Activated naive CD8-positive, alpha-beta T cell treated with anti-CD3 and anti-CD28 coated beads, Interleukin-2, amount 50 U/mL, for 16 hours (primary cell): Measurements from ENCODE around the gene BRD1.
"Not testable (repeated sequence)": the region's sequence is repeated elsewhere in the genome, so short reads cannot be mapped to it uniquely, and the experiment has no call there.

Experiments used
- DNase-seq: peaks from one replicate; pipeline ENCODE4 v3.0.0-alpha.2; 2020; ENCODE audit warnings: low read depth, low spot score

The BRD1 gene

DNA sequence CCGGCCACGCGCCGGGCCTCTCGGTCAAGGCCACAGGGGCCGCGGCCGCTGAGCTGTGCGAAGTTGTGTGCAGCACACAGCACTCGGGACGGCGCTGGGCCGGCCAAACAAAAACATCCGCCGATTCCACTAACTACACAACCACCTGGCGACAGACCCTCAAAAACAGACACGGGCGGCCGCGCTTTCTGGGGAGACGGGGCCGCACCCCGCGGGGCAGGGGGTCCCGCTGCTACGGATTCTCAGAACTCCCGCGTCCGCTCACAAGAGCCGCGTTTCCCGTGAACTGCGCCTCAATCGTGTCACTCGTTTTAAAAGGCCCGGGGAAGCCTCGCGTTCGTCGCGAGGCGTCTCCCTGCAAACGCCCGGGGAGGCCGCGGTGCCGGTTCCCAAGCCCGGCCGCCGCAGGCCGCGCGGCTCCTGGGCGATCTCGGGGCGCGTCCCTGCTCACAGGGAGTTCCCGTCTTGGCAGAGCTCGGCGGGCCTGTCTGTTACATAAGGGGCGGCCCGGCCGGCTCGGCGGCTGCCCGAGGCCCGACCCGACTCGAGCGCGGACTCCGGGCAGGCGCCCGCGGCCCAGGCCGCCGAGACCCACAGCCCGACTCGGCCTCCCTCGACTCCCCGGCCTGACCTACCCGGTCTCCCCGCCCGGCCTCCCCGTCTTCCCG is 936 bp downstream of the BRD1 start:
- DNase-seq: no peak

DNA sequence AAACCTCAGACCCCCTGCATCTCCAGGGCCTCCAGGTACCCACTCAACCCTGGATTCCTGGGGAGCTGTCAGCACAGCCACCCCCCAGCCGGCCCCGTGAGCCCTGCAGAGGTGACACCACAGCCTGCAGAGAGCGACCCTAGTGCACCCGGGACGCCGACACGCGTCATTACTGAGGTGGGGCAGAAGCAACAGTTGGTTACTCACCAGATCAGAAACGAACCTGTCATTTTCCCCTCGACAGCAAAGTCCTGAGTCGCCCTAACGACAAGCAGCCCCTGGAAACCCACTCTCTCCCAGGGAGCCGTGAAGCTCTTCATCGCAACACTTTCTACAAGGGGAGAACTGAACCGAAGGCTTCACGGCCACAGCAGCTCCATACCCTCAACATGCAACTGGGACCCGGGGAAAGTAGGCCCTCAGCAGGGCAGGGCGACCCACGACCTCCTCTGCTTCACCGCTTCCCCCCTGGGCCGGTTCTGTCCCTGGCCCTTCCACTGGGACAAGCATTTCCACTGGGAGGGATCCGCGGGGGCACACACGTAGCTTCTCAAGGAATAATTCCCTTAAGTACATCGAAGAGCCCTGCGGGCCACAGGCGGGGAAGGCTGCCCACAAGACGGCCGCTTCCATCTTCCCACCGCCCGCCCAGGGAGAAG is 1.6 kb downstream of the BRD1 start:
- peak; percentile 45 for DNase-seq

DNA sequence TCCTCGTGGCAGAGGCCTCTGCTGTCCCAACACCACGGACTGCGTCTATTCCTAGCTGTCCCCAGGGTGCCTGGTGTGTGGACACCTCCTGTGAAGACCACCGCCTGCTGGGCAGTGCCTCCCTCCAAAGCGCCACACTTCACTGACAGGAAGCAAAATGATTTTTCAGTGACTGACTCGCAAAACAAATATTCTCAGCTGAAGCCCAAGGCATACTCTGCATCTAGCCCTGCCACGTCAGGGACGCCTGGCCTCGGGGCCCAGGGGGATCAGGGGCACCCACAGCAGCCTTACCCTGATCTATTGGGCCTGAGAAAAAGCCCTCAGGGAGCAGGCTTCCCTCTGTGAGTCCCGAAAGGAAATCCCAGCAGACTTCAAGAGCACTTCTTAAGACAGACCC is 2.2 kb downstream of the BRD1 start:
- no peak for DNase-seq

DNA sequence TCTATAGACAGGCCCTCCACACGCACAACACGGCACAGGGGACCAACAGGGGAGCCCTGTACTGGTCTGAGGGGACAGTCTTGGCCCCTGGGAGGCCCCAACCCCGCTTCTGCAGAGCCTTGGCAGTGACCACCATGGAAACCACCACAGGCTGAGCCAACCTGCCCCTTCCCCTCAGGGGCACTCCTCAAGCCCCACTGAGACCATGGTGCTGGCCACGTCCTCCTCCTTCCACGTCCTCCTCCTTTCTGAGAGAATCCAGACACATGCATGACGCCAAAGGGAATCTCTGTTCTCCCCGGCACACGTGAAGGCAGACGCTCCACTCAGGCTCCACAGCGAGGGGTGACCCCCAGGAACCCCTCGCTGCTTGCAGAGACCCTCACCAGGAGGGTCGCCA is 2.7 kb downstream of the BRD1 start:
- no peak for DNase-seq

DNA sequence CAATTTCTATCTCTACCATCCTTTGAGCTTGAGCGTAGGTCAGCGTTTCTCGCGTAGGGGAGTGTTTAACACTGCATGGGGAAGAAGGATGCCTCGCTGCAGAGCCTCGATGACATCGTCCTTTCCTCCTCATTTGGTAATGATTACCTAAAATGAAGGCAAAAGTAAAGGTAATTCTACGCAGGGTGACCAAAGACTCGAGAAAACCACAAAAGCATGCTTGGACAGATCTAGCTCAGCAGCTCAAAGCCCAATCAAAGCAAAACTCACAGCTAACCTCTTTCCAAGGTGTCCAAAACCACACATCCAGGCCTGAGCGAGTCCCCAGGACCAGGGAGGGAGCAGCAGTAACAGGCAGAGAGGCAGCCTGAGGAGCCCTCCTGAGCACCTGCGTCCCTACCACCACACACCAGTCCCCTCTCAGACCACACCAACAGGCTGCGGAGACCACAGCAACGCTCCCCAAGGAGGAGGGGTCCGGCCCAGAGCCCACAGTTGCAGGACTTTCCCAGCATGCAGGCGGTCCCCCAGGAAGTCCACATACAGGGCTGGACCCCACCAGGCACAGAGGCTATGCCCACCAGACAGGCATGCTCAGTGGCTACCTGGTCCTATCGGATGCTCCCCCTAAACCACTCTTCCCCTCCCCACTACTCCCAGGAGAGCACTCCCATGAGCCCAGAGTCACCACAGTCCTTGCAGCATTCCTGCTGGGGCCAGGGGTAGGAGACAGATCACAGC is 3.3 kb downstream of the BRD1 start:
- no peak for DNase-seq

DNA sequence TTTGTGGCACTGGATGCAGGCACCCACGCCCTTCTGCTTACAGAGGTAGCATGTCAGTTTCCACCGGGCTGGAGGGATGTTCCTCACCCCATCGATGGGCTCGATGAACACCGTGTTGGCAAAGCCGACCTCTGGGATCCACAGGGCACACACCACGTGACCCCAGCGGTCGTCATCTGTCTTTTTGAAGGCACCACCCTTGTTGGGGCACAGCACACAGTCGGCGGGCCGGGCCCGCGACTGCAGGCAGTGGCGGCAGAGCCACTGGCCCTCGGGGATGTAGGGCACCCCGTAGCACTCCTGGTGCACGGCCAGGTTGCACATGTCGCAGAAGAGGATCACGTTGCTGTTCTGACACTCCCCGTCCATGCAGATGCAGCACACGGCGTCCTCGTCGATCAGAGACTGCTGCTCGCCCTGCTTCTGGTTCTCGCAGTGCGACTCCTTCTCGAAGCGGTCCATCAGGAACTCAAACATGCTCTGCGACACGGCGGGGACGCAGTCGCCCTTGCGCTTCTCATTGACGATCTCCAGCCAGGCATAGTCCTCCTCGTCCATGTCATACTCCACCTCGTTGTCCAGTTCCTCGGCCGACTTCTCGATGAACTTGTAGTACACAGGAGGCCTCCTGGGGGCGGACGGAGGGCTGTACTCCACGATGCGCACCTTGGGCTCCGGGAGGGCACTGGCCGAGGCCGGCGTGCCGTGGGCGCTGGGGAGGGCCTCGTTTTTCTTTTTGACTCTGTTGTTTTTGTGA is 4.2 kb downstream of the BRD1 start:
- DNase-seq: no peak

DNA sequence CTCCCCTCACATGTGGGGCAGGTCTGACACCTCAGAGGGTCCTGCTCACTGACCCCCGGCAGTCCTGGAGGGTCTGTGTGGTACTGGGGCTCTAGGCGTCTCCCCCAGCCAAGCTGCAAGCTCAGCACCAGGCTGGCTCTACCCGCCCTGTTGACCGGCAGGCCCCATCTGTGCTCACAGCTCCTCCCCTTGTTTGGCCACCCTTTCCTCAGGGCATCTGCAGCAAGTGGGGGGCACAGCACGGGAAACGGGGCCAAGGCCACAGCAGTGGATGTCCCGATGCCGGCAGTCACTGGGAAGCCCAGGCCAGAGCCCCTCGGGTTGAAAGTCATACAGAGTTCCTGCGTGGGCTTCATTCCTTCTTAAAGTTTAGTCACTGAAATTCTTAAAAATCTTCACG is 5.9 kb downstream of the BRD1 start:
- not testable (repeated sequence) for DNase-seq

DNA sequence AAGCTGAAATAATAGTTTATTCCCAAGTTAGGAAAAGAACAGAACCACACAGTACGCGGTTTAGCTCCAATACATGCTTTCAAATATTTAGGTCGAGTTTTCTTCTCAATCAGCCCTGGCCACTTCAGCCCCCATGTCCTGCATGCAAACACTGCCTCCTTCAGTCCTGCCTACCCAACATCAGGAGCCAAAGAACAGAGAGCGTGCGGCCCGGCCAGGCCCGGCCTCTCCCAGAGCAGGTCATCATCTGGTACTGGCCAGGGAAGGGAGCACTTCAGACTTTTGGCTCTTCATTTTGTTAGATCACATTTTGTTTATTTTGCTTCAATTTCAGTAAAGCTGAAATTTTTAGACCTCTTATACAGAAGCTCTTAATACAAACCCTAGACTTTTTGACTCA is 6.7 kb downstream of the BRD1 start:
- no peak for DNase-seq

DNA sequence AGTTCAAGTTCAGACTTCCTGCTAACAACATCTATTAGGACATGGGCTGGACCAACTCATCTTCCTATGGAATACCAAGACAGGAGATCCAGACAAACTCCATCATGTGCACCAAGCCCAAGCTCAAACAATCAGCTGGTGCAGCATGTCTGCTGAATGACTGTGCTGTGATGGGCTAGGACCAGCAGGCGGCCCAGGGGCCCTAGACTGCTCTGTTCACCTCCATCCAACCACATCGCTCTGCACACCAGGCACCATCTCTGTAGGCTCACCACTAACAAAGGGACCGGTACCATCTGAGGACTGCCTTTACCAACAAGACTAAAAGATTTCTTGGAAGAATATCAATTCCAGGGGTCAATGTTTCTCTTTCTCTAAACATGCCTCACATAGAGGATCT is 10.3 kb downstream of the BRD1 start:
- DNase-seq: no peak

DNA sequence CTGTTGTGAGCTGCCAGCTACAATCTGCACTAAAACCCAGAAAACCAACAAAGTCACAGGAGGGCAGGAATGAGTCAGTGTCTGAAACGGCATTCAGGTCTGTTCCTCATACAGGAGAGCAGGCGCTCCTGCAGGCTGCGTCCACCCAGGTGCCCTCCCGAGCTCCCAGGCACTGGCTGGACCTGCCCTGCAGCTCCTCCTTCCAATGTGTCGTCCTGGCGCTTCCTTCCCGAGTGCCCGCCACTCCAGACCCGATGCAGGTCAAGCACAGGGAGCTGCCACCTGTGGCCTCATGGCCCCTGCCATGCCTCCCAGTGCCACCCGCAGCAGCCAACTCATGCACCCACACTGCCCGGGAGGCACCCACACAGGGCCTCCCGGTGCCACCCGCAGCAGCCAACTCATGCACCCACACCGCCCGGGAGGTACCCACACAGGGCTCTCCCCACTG is 12.0 kb downstream of the BRD1 start:
- DNase-seq: no peak

DNA sequence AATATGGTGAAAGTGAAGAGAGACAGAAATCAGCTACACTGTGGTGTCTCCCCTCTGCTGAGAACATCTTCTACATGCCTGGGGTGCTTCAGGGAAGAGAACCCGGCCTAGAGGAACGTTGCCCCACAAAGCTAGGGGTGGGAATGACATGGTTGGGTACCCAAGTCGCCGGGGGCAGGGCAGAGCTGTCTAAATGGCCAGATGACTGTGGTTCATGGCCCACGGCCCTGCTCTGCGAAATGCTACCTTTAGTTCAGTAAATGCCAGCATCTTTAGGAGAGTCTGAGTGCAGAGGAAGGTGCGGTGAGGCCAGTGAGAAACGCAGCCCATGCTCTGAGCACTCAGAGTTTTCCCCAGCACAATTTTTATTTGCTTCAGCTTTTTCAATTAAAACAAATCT is 12.8 kb downstream of the BRD1 start:
- DNase-seq: no peak

DNA sequence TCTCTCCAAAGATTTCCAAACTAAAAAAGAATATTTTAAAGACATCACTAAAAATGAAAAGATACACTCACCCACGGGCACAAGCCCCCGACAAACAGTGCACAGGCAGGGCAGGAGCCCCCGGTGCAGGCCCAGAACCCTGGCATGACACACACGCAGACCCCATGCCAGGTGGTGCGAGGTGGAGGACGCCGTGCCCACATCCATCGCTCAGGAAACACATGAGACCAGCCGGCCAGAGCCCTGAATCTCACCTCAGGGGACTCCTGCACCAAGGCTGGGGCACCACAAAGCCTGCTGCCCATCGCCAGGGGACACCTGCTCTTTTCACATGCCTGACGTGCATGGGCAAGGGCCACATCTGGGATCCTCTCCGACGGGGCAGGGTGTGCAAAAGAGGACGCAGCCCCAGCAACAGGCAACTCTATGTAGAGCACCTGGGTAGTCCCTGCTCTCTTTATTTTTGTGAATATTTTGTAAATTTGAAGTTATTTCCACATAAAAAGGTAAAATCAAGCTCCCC is 13.4 kb downstream of the BRD1 start:
- no peak for DNase-seq

DNA sequence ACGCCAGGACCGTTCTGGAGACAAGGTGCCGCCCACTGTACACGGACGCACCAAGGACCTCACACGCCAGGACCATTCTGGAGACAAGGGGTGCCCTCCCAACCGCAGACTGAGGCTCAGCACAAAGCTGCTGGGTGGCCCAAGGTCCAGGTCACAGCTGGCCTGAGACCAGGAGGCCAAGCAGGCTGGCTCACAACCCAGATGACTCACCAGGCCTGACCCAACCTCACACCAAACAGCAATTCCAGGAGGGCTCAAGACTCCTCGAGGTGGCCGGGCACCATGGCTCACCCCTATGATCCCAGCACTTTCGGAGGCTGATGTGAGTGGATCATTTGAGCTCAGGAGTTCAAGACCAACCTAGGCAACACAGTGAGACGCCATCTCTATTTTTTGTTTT is 14.8 kb downstream of the BRD1 start:
- no peak for DNase-seq

DNA sequence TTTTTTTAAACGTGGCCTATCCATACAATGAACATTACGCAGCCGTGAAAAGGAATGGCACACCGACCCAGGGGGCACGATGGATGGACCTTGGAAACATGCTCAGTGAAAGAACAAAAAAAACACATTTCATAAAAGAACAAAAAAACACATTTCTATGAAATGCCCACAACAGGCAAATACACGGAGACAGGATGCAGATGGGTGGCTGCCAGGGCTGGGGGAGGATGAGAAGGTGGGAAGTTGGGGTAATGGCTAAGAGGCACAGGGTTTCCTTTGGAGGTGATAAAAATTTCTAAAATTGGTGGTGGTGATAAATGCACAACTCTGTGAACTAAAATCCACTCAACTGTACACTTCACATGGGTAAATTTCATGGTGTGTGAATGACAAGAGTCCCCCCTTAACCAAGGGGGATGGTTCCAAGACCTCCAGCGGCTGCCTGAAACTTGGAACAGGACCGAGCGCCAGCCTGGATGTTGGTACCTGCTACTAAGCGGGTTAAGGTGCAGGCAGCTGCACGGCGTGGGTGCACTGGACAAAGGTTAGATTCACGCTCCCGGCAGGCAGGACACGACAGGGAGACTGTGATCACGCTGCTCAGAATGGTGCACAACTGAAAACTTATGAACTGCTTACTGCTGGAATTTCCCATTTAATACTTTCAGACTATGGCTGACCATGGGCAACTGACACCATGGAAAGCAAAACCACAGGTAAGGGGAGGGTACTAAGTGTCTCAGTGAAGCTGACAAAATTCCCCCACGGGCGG is 16.5 kb downstream of the BRD1 start:
- no peak for DNase-seq

DNA sequence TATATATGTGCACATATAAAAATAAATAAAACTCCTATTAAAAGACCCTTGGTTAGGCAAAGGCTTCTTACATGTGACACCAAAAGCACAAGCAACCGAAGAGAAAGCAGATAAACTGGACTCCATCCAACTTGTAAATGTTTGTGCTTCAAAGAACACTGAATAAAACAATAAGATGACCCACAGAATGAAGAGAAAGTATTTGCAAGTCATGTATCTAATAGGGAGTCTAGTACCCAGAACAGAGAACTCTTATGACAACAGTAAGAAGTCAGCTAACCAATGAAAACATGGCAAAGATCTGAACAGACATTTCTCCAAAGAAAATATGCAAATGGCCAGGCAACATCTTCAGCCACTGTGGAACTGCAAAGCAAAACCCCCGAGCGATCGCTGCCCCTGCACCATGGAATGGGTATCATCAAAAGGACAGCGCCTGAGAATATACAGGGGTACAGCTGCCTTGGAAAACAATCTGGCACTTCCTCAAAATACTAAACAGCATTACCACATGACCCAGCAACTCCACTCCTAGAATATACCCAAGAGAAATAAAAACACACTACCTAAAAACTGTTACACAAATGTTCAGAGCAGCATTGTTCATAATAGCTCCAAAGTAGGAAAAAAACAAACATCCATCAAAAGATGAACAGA is 17.2 kb downstream of the BRD1 start:
- DNase-seq: no peak

DNA sequence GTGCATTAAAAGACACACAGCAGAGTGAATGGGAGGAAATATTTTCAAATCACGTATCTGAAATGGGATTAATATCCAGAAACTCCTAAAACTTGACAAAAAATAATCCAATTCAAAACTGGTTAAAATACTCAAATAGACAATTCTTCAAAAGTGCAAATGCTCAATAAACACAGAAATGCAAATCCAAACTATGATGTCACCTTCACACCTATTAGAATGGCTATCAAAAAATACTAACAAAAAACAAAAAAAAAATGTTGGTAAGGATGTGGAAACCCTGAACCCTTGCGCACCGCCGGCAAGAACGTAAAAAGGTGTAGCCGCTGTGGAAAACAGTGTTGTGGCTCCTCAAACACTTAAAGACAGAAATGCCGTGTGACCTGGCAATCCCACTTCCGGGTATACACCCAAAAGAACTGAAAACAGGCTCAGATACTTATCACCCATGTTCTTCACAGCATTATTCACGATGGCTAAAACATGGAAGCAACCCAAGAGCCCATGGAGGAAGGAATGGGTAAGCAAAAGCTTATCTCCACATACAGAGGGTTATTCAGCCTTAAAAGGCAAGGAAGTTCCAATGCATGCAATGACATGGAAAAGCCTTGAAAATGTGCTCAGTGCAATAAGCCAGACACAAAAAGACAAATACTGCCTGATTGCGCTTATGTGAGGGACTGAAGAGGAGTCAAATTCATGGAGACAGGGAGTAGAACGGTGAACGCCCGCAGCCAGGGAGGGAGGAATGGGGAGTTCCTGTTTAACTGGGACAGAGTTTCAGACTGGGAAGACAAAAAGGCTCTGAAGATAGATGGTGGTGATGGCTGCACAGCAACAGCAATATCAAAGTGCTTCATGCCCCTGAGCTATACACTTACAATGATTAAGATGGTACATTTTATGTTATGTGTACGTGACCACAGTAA is 19.6 kb downstream of the BRD1 start:
- DNase-seq: no peak

DNA sequence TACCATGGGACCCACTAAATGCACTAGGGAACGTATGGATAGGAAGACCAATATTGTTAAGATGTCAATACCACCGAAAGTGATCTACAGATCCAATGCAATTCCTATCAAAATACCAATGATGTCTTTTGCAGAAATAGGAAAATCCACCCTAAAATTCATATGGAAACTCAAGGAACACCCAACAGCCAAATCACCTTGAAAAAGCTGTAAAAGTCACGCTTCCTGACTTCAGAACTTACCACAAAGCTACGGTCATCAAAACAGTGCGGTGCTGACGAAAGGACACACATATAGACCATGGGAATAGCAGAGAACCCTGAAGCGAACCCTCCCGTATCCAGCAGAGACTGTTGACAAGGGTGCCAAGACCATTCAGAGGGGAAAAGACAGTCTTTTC is 20.5 kb downstream of the BRD1 start:
- no peak for DNase-seq

DNA sequence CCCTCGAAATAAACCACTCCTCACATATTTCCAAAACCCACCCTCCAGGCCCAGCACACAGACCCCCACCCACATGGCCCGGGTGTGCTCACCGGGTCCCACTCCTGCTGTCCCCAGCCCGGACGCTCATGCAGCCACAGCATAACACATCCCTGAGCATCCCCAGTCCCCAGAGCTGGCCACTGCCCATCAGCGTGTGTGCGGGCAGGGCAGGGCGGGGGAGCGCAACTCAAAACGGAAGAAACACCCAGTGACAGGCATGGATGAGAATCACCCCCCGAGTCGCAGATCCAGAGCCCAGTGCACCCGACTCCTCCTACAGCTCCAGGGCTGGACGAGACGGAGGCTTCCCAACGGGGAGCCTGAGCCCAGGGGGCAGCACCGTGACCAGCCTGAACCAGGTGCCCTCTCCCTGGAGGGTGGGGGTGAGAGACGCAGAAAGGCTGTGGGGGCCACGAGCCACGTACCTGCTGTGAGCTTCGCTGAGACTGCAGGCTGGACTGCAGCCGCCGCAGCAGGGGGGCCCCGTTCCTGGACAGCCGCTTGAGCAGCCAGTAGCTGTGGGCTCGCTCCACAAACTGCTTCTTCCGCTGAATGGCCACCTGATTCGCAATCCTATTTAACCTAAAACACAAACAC is 23.8 kb downstream of the BRD1 start:
- no peak for DNase-seq

DNA sequence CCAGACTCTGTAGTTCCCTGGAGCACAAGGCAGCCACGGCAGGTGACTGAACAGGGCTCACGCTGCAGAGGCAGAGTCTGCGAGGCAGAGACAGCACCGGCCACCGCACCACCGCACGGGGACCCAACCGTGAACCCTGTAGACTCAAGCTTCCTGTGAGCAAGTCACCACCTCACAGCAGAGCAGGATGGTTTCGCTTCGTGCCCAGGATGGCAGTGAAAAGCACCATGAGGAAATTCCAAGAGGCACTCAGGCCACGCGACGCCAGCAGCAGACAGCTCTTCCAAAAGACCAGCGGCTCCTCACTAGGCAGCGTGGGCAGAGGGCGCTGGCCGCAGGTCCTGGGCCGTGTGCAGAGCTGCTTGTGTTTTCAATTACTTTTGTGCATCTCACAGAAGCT is 24.5 kb downstream of the BRD1 start:
- DNase-seq: no peak
